Fibroblast of skin of left quadriceps (primary cell): ENCODE data around the gene SBNO2.
A peak's percentile ranks its signal among the peaks of the same experiment; 100 is the strongest.
"Not testable (repeated sequence)": the region's sequence is repeated elsewhere in the genome, so short reads cannot be mapped to it uniquely, and the experiment has no call there.

Experiments
- DNase-seq, 2 experiments: peaks; one replicate each; pipeline ENCODE4 v3.0.0-alpha.2; 2013; ENCODE audit warnings: low read depth in 2 of 2

SBNO2 gene

GRCh38 chr19:1206150-1206863 is 32.2 kb upstream of the SBNO2 start:
- no peak for DNase-seq

DNA sequence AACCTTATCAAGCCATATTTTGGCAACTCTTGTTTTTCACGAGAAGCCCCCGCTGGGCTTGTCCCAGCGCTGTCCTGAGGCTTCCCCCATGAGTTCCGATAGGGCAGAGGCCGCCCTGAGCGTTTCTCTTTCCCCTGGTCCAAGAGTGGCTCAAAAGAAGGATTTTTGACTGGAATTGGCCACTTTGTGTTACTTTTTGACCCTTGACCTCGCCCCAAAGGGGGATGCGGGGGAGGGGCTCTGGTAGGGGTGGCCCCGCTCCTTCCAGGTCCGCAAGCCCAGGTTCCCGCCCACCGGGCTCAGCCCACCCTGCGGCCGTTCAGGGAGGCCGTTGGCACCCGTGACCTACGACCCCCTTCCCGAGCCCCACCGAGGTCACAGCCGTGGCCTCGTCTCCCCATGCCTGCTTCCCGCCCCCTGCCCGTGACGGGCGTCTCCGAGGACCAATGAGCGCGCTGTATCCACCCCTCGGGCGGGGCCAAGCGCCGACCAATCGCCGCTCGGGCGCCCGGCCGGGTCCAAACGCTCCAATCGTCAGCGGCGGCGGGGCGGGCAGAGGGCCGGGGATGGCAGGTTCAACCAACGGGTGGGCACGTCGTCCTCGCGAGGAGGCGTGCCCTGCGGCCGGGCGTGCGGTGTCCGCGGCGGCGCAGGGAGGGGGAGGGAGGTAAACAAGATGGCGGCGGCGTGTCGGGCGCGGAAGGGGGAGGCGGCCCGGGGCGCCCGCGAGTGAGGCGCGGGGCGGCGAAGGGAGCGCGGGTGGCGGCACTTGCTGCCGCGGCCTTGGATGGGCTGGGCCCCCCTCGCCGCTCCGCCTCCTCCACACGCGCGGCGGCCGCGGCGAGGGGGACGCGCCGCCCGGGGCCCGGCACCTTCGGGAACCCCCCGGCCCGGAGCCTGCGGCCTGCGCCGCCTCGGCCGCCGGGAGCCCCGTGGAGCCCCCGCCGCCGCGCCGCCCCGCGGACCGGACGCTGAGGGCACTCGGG is 31.3 kb upstream of the SBNO2 start, which contains the start of gene STK11:
STK11 (plus strand) TSS at position 665 of the 986 bp plus-strand sequence. CDS start 1,136 bp downstream, outside the sequence.
- DNase-seq, result peak; percentile 95

DNA sequence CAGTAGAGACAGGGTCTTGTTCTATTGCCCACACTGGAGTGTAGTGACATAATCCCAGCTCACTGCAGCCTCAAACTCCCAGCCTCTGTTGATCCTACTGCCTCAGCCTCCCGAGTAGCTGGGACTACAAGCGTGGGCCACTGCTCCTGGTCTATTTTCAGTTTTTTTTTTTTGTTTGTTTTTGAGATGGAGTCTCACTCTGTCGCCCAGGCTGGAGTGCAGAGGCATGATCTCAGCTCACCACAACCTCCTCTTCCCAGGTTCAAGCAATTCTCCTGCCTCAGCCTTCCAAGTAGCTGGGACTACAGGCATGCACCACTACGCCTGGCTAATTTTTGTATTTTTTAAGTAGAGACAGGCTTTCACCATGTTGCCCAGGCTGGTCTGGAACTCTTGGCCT is 26.5 kb upstream of the SBNO2 start:
- DNase-seq, result not testable (repeated sequence)

DNA sequence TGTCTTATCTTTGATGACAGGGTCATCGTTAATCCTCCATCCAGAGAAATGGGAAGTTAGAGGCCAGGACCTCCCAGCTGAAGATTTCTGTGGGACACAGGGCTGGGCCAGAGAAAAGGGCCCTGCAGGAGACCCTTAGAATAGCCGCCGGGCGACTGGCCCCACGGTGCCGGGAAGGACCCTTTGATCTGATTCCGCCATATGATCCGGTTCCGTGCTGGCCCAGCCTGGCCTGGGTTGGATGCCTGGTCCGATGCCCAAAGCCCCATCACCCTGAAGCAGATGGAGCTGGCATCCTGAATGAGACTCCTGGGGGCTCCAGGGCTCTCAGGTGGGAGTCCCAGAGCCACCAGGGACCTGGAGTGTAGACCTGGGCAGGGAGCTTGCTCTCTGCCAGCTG is 25.5 kb upstream of the SBNO2 start:
- no peak for DNase-seq

- DNase-seq, result no peak
Observed at GRCh38 chr19:1189419-1189818, 15.4 kb upstream of the SBNO2 start.

DNA sequence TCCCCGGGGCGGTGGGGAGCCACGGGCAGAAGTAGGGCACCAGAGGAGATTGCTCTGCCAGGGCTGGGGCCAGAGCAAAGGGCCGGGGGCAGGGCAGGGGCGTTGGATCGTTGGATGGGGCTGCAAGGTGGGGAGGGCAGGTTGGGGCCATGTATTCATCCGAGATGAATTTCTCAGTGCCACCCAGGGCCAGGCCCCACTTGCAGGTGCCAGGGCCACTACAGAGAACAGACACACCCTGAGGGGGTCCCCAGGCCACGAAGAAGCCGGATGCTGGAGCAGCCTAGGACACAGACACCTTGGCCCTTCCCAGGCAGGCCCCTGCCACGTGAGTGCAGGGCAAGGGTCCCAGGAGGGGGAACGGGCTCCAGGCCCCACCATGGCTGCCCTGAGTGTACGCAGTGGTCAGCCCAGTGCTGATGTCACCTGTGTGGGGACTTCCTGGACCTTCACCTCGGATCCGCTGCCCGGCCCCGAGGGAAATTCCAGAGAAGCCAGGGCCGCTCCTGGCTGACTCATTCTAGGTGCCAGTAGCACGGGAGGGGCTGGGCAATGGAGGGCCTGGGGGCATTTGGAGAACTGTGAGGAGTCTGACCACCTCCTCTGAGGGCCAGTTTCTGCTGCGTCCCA is 9.6 kb upstream of the SBNO2 start:
- no peak for DNase-seq

- no peak for DNase-seq
Observed at GRCh38 chr19:1182727-1183126, 8.7 kb upstream of the SBNO2 start.

DNA sequence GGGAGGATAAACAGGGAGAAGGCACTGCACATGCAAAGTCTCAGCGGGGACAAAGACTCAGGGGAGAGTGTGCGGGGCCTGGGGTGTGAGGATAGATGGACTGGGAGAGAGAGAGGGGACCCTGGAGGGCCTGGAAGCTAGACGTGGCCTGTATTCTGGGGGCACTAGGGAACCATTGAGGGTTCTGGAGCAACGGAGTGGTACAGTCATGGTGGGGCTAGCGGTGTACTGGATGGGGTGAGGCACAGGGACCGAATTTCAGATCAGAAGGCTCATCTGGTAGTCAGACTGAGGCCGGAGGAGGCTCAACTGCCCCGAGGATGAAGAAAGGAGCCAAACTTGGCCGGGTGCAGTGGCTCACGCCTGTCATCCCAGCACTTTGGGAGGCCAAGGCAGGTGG is 8.0 kb upstream of the SBNO2 start:
- no peak for DNase-seq

GRCh38 chr19:1181606-1182005 is 7.5 kb upstream of the SBNO2 start:
- DNase-seq, result no peak

DNA sequence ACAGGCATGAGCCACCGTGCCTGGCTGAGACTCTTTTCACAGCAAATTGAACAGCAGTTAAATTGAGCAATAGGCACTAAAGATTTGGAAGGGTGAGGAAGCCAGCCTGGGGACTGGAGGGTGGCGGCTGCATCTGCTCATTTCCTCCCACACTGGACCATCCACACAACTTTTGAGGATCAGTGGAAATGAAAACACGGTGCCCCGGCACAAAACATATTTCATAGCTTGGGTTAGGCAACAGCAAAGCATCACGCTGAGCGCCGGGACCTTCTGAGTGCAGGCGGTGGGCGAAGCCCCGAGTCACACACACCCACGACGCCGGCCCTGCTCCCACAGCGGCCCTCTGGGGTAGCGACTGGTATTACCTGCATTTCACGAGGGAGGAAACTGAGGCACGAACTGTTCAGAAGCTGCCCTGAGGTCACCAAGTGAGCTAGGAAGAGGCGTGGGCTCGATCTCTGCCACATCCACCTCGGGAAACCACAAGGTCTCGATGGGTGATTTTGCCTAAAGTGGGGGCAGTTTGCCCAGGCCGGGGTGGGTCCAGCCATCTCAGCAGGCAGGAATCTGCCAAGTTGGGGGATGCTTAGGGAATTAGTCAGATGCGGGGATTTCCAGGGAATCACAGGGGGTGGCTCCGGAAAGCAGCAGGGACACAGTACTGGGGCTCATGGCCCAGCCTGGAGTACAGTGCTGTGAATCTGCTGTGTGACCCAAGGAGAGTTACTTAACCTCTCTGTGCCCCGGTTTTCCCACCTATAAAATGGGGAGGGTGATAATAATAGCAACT is 3.5 kb upstream of the SBNO2 start:
- DNase-seq, result peak; percentile 81 to 83

DNA sequence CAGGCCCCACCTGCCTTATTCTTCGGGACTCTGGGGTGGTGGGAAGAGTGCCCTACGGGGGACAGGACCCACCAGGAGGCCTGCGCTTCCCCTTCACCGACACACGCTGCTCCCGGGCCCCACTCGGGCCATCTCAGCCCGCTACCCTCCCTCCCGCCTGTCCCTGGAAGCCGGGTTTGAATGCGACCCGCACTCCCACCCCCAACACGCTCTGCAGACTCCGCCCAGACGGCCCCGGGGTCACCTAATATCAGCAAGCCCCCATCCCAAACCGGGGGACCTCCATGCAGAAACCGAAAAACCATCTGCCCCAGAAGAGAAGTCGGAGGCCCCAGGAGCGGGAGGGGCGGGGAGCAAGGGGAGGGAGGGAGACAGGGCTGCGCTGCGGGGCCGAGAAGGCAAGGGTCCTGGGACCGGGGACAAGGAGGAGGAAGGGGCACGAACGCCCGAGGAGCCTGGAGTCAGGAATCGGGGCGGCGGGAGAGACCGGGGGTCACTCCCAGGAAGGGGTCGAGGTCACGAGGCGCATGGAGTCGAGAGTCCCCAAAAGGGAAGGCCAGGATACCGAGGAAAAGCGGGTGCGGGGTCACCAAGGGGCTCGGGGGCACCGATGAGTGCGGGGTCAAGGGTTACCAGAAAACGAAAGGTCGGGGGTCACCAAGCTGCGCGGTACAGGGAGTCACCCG is 766 bp downstream of the SBNO2 start:
- no peak for DNase-seq

DNA sequence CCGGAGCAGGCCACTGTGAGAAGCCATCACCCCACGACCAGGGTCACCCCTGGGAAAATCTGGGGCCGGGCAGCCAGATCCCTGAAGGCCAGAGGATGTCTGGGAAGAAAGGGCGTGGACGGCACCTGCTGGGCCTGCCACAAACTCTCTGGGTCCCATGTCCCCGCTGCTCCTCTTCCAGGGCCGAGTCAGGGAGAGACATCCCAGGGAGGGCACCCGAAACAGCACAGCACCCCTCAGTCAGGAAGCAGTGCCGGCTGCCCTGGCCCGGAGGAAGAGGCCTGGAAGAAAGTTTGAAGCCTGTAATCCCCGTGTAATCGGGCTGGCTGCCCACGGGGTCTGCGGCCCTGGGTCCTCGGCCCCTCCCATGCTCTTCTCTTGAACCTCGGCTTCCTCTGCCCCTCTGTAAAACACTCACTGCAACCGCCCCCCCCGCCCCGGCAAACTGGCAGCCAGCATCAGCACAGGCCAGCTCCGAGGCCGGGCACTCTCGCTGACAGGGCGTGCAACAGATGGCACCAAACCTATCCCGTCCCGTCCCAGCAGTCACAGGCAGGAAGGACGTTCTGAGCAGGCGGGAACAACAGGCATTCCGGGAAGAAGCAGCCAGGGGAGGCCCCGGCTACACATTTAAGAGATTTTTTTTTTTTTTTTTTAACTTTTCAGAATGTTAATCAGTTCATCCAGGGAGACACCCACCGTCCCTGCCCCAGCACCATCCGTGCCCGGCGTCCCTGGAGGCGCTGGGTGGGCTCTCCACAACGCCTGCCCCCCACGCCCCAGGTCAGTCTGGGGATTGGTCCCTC is 1.5 kb downstream of the SBNO2 start:
- no peak for DNase-seq

DNA sequence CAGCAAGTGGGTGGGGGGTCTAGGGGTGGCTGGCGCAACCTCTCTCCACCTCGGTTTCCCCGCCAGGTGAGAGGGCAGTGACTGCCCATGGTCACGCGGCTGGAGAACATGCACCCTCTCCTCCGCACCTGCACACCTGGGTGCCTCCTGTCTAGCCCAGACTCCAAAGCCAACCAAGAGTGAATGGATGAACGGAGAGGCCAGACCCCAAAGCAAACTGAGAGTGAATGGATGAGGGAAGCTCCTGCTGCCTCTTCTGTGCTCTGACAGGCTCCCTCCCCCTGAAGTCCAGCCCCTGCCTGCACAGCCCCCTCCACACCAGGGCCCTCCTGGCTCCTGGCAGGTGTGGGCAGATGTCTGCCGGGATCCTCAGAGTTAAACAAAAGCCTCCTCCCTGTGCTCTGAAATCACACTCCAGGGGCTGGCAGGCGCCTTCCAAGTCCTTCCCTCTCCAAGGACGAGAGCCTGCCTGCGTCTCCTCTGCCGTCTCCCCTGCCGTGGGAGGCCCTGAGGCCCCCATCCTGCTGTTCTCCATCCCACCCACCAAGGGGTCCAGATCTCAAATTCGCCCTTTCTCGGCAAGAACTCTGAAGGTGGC is 2.2 kb downstream of the SBNO2 start:
- DNase-seq, result no peak

DNA sequence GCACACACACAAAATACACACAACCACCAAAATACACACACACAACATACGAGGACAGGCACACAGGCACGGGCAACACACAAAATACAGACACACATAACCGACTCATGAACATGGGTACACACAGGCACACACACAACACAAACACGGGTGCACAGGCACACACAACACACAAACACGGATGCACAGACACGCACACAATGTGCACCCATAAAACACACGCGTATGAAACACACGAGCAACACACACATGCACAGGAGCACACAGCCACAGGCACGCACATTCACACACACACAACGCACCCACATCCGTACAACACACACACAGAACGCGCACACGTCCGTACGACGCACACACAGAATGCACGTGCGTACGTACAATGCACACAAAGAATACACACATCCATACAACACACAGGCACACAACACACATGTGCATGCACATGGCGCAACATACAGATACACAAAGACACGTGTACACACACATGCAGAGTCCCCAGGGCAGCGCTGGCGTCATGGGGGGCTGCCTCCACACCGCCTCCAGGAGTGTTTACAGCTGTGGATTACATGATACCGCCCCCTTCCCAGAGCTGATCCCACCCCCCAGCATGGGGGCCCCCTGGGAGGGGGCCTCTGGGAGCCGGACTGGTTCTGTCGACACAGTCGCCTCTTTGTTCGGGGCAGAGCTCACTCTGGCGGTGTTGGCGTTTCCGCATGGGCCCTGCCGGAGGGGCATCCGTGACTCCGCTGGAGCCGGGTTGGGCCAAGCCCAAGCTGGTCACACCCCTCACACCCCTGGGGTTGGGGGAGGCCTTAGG is 2.9 kb downstream of the SBNO2 start:
- DNase-seq, result no peak

GRCh38 chr19:1169921-1170885 is 3.9 kb downstream of the SBNO2 start:
- no peak for DNase-seq

GRCh38 chr19:1169411-1169791 is 4.7 kb downstream of the SBNO2 start:
- no peak for DNase-seq

- no peak for DNase-seq
Observed at GRCh38 chr19:1168572-1169410, 5.3 kb downstream of the SBNO2 start.
